Retinal pigment epithelial cell (primary cell): ENCODE data around the gene VPS45.
"Not testable (repeated sequence)": the region's sequence is repeated elsewhere in the genome, so short reads cannot be mapped to it uniquely, and the experiment has no call there.

ENCODE experiments used
- DNase-seq: peaks from one replicate; pipeline ENCODE4 v3.0.0-alpha.2; 2010; ENCODE audit warnings: low read depth
- H3K4me3 ChIP-seq: 2 replicates; pipeline ENCODE4 v1.5.1; 2011; ENCODE audit warnings: mild to moderate bottlenecking, low read length, control low read depth, moderate library complexity
- TF ChIP-seq, protein P1 (sequence below): conservative IDR thresholded peaks from 2 replicates; pipeline ENCODE4 v1.5.1; 2011; ENCODE audit warnings: low read depth, low read length, control low read depth, inconsistent platforms

VPS45 gene

GRCh38 chr1:150126811-150127210 lies 59.2 kb downstream of the VPS45 start:
- no peak overlapping the region for H3K4me3 ChIP-seq
- no peak for DNase-seq
- TF ChIP-seq, protein P1, sequence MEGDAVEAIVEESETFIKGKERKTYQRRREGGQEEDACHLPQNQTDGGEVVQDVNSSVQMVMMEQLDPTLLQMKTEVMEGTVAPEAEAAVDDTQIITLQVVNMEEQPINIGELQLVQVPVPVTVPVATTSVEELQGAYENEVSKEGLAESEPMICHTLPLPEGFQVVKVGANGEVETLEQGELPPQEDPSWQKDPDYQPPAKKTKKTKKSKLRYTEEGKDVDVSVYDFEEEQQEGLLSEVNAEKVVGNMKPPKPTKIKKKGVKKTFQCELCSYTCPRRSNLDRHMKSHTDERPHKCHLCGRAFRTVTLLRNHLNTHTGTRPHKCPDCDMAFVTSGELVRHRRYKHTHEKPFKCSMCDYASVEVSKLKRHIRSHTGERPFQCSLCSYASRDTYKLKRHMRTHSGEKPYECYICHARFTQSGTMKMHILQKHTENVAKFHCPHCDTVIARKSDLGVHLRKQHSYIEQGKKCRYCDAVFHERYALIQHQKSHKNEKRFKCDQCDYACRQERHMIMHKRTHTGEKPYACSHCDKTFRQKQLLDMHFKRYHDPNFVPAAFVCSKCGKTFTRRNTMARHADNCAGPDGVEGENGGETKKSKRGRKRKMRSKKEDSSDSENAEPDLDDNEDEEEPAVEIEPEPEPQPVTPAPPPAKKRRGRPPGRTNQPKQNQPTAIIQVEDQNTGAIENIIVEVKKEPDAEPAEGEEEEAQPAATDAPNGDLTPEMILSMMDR = no peak

DNA sequence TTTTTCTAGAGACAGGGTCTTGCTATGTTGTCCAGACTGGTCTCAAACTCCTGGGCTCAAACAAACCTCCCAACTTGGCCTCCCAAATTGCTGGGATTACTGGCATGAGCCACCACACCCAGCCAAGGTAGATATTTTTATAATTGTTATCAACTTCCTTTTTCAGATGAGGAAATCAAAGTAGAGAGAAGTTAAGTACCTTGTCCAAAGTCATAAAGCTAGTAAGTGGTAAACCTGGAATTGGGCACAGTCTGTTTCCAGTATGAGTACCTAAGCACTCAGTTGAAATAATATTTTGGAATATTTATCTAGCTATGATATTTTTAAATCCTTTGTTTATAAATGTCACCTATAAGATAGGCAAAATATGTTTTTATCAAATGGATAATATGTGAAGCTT lies 59.9 kb downstream of the VPS45 start:
- TF ChIP-seq, protein P1 = no peak
- no peak for DNase-seq
- no peak overlapping the region for H3K4me3 ChIP-seq

DNA sequence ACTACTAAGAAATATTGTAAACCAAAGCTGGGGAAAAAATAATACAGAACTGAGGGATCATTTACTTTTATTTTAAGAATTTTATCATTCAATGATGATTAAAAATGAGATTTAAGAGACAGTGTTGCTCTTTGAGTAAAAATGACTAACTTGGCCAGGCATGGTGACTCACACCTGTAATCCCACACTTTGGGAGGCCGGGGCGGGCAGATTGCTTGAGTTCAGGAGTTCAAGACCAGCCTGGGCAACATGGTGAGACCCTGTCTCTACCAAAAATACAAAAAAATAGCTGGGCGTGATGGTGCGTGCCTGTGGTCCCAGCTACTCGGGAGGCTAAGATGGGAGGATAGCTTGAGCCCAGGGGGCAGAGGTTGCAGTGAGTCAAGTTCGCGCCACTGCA lies 60.3 kb downstream of the VPS45 start:
- no peak overlapping the region for H3K4me3 ChIP-seq
- TF ChIP-seq, protein P1 = no peak
- DNase-seq = no peak

DNA sequence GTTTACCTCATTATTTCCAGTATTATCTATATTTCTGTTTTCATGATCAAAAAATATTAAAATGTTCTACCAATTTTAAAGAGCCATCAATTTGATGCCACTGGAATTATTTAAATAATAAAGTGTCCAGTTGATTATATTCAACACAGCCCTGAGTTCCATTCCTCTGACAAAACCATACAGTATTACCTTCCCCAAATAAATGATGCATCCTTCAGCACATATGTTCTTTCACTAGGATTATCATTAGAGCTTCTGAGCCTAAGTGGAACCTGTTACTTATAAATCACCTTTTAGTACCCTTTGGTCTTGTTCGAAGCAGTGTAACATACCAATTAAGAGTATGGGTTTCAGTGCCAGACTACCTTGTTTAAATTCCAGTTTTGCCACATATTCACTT lies 64.8 kb downstream of the VPS45 start:
- no peak for DNase-seq
- H3K4me3 ChIP-seq = no peak overlapping the region
- TF ChIP-seq, protein P1 = no peak

GRCh38 chr1:150134537-150134936 lies 67.0 kb downstream of the VPS45 start:
- H3K4me3 ChIP-seq = no peak overlapping the region
- DNase-seq = no peak
- TF ChIP-seq, protein P1 = no peak

DNA sequence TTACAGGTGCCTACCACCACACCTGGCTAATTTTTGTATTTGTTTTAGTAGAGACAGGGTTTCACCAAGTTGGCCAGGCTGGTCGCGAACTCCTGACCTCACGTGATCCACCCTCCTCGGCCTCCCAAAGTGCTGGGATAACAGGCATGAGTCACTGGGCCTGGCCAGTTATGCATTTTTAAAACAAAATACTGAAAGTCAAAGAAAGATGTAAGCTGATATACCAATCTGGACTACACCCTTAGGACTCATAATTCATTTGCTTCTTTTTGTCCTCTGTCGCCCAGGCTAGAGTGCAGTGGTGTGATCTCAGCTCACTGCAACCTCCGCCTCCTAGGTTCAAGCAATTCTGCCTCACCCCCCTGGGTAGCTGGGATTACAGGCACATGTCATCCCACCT lies 67.8 kb downstream of the VPS45 start:
- H3K4me3 ChIP-seq, DNase-seq: not testable (repeated sequence)

DNA sequence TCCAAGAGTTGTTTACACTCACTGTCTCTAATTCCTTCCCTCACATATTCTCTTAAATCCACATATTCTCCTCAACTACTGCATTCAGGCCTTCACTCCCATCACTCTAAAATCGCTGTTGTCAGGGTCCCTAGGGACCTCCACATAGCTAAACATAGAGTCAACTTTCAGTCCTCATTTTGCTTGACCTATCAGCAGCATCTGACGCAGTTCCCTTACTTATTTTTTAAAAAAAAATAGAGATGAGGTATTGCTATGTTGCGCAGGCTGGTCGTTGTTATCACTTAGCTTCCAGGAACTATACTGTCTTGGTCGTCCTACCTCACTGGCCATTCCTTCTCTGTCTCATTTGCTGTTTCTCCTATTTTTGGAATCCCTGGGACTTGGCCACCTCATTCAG lies 70.5 kb downstream of the VPS45 start:
- H3K4me3 ChIP-seq = no peak overlapping the region
- no peak for DNase-seq
- TF ChIP-seq, protein P1 = no peak

GRCh38 chr1:150141452-150141851 lies 73.9 kb downstream of the VPS45 start:
- TF ChIP-seq, protein P1 = no peak
- no peak overlapping the region for H3K4me3 ChIP-seq
- no peak for DNase-seq
